ENCODE results near the gene PIPOX. TPM values are rescaled to one million over a fixed set of nuclear protein-coding genes. Genes with fewer than 3 reads are reported as not detected.

Gene PIPOX
- total RNA-seq, 4 donors from 2014 or later: 0.58 to 1.7 (median 0.93) TPM; not detected in 1

- Histone ChIP-seq H3K4me3 (replicated peaks in 1 of 3) (no peak overlapping the region), H3K9me3 (no peaks in the 10 kb centered on the region), H3K27ac (no peak overlapping the region), H3K4me1 (no peaks in the 10 kb centered on the region), H3K27me3 (no peaks in the 10 kb centered on the region), H3K36me3 (no peaks in the 10 kb centered on the region)
- 67% methylated on average over 8 of the region's 8 CpGs for WGBS, 2 donors
- DNase-seq: no peak
- TF ChIP-seq, protein P1, sequence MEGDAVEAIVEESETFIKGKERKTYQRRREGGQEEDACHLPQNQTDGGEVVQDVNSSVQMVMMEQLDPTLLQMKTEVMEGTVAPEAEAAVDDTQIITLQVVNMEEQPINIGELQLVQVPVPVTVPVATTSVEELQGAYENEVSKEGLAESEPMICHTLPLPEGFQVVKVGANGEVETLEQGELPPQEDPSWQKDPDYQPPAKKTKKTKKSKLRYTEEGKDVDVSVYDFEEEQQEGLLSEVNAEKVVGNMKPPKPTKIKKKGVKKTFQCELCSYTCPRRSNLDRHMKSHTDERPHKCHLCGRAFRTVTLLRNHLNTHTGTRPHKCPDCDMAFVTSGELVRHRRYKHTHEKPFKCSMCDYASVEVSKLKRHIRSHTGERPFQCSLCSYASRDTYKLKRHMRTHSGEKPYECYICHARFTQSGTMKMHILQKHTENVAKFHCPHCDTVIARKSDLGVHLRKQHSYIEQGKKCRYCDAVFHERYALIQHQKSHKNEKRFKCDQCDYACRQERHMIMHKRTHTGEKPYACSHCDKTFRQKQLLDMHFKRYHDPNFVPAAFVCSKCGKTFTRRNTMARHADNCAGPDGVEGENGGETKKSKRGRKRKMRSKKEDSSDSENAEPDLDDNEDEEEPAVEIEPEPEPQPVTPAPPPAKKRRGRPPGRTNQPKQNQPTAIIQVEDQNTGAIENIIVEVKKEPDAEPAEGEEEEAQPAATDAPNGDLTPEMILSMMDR (IDR thresholded peaks at IDR 0.05): no peak
- no peak for TF ChIP-seq POLR2A (IDR thresholded peaks at IDR 0.05)
- intact Hi-C loops (cut with DNase I): no loop called here
Observed at GRCh38 chr17:29061036-29061435, 18.1 kb downstream of the PIPOX start.

DNA sequence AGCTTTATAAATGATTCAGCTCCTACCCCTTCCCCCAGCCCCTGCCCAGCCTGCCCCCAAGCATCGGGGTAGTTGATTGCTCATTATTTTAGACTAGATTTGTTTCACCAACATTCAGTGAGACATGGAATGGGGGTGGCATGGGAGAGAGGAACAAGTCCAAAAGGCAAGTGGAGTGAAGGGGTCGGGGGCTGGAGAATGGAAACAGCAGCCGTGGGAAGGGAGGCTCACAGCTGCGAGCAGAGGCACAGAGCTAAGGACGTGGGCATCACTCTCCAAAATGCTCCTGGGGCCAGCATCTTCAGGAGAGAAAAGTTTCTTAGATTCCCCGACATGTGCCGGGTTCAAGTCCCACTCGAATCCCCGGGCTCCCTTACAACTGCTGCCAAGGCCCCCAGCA lies 19.3 kb downstream of the PIPOX start:
- no peaks in the 10 kb centered on the region for H3K27me3 ChIP-seq
- H3K4me3 ChIP-seq (replicated peaks in 1 of 3): no peak overlapping the region
- no peak for DNase-seq
- H3K36me3 ChIP-seq: no peaks in the 10 kb centered on the region
- H3K27ac ChIP-seq: no peak overlapping the region
- TF ChIP-seq, protein P1 (IDR thresholded peaks at IDR 0.05): no peak
- no peak for TF ChIP-seq POLR2A (IDR thresholded peaks at IDR 0.05)
- 86 to 93% methylated on average over 9 of the region's 9 CpGs for WGBS, 2 donors
- H3K4me1 ChIP-seq: no peaks in the 10 kb centered on the region
- intact Hi-C loops (cut with DNase I): no loop called here
- no peaks in the 10 kb centered on the region for H3K9me3 ChIP-seq

GRCh38 chr17:29063992-29064391 lies 21.1 kb downstream of the PIPOX start:
- 89% methylated on average over 7 of the region's 7 CpGs for WGBS, 2 donors
- TF ChIP-seq, protein P1 (IDR thresholded peaks at IDR 0.05): no peak
- no peak for TF ChIP-seq POLR2A (IDR thresholded peaks at IDR 0.05)
- intact Hi-C loops (cut with DNase I): no loop called here
- Histone ChIP-seq H3K4me3 (replicated peaks in 1 of 3) (no peak overlapping the region), H3K27ac (no peak overlapping the region), H3K36me3 (no peaks in the 10 kb centered on the region), H3K9me3 (no peaks in the 10 kb centered on the region), H3K4me1 (no peaks in the 10 kb centered on the region), H3K27me3 (no peaks in the 10 kb centered on the region)
- no peak for DNase-seq

- WGBS, 2 donors: 81 to 86% methylated on average over 7 of the region's 7 CpGs
- H3K4me3 ChIP-seq (replicated peaks in 1 of 3): no peak overlapping the region
- H3K9me3 ChIP-seq: no peaks in the 10 kb centered on the region
- H3K36me3 ChIP-seq: no peaks in the 10 kb centered on the region
- no peak for DNase-seq
- intact Hi-C loops (cut with DNase I): no loop called here
- TF ChIP-seq, protein P1 (IDR thresholded peaks at IDR 0.05): no peak
- no peak for TF ChIP-seq POLR2A (IDR thresholded peaks at IDR 0.05)
- no peaks in the 10 kb centered on the region for H3K4me1 ChIP-seq
- no peaks in the 10 kb centered on the region for H3K27me3 ChIP-seq
- no peak overlapping the region for H3K27ac ChIP-seq
Observed at GRCh38 chr17:29066047-29066446, 23.1 kb downstream of the PIPOX start.

GRCh38 chr17:29066606-29067005 lies 23.7 kb downstream of the PIPOX start:
- no peaks in the 10 kb centered on the region for H3K36me3 ChIP-seq
- TF ChIP-seq, protein P1 (IDR thresholded peaks at IDR 0.05): no peak
- TF ChIP-seq POLR2A (IDR thresholded peaks at IDR 0.05): no peak
- H3K9me3 ChIP-seq: no peaks in the 10 kb centered on the region
- no peak overlapping the region for H3K4me3 ChIP-seq (replicated peaks in 1 of 3)
- DNase-seq: no peak
- intact Hi-C loops (cut with DNase I): no loop called here
- H3K27ac ChIP-seq: no peak overlapping the region
- no peaks in the 10 kb centered on the region for H3K4me1 ChIP-seq
- WGBS, 2 donors: 79 to 81% methylated on average over 7 of the region's 7 CpGs
- no peaks in the 10 kb centered on the region for H3K27me3 ChIP-seq
